ENCODE data around the gene APOC4.
"Not testable (repeated sequence)": the region's sequence is repeated elsewhere in the genome, so short reads cannot be mapped to it uniquely, and the experiment has no call there.

Gene APOC4, protein sequence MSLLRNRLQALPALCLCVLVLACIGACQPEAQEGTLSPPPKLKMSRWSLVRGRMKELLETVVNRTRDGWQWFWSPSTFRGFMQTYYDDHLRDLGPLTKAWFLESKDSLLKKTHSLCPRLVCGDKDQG

DNA sequence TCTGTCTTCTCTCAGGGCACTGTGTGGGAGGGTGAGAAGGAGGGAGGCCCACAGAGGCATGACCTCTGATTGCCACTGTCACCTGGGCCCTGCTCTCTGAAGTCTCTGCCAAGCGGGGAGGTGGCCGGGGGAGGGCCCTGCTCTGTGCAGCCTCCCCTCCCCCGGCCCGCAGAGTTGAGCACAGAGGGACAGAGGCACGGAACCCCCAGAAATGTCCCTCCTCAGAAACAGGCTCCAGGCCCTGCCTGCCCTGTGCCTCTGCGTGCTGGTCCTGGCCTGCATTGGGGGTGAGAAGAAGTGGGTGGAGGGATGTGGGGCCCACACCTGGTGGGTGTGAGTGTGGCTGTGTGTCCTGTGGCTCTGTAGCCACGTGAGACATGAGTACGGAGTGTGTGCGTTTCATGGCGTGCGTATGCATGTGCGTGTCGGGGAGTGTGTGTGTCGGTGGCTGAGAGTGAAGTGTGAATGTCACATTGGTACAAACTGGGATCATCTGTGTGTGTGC is at the start of gene APOC4:
TSS of gene APOC4 (plus strand) at position 171 of the 505 bp plus-strand sequence. CDS start at position 212, 41 bp downstream.
- DNase-seq = no peak

DNA sequence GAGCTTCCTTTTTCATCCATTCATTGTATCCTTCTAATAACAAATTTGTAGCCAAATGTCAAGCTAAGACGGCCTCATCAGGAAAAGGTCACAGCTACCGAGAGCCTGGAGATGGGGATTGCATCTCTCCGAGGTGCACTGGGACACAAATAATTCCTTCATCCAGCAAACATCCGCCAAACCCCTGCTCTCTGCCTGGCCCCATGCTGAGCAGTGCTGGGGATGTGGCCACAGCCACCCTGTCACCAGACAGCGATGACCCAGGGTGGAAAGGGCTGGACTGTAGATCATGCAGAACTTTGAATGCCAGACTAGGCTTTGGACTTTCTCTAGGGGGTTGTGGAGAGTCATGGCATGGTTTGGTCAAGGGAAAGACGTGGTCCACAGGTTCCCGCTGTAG is 49.1 kb upstream of the APOC4 start:
- no peak for DNase-seq

DNA sequence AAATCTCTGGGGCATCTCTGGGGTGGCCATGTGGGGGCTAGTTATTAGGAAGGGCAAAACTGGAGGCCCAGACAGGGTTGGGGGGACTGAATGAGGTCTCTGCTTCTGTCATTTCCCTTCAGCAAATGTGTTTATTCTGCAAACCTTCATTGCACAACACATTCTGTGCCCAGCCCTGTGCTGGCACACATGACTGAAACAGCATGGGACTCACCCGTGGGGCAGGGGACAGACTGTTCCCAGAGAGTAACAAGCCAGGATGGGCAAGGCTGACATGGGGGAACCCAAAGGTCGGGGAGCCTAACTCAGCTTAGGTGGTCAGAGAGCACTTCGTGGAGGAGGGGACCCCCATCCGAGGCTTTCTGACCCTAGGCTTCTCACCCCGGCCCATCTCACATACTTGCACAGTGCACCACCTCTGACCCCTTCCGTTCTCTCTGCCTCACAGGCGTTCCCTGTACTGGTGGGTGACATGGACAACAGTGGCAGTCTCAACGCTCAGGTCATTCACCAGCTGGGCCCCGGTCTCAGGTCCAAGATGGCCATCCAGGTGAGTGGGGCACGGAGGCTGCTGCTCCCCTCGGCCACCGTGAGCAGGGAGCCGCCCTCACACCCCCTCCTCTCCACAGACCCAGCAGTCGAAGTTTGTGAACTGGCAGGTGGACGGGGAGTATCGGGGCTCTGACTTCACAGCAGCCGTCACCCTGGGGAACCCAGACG is 48.5 kb upstream of the APOC4 start:
- no peak for DNase-seq

DNA sequence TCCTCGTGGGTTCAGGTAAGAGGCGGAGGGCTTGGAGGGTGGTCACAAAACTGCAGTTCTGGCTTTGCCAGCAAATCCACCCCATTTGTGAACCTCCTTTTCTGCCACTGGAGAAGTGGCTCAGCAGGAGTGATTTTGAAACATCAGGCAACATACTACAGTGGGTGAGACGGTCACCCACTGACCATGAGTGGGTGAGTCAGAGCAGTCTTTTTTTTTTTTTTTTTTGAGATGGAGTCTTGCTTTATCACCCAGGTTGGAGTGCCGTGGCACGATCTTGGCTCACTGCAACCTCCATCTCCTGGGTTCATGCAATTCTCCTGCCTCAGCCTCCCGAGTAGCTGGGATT is 48.0 kb upstream of the APOC4 start:
- no peak for DNase-seq

DNA sequence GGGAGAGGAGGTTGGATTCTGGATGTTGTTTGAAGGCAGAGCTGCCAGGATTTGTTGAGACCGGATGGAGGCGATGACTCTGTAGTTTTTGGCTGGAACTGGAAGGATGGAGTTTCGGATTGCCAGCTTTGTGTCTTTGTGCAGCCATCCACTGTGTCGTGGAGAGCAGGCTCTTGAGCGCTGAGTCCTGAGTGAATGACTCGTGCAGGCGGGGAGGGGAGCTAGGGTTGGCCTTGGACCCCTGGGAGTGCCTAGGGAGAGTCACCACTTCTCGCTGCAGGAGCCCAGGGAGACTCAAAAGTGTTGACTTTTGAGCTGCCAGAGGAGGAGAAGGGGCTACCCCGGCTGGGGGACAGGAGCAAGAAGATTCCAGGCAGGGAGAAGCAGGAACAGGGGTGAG is 47.1 kb upstream of the APOC4 start:
- no peak for DNase-seq

DNA sequence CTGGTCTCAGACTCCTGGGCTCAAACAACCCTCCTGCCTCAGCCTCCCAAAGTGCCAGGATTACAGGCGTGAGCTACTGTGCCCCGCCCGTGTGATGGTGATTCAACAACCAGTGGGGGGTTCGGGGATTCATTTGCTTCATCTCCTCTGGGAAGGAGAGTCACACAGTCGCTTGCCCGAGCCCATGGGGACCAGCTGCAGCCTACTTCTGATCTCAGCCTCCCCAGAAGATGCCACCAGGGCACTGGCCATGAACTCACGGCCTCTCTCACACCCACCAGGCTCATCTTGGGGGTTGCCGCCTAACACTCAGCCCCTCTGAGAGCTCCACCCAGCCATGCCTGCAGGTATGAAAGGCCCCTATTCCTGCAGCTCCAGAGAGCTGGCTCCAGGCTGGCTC is 44.2 kb upstream of the APOC4 start:
- no peak for DNase-seq

DNA sequence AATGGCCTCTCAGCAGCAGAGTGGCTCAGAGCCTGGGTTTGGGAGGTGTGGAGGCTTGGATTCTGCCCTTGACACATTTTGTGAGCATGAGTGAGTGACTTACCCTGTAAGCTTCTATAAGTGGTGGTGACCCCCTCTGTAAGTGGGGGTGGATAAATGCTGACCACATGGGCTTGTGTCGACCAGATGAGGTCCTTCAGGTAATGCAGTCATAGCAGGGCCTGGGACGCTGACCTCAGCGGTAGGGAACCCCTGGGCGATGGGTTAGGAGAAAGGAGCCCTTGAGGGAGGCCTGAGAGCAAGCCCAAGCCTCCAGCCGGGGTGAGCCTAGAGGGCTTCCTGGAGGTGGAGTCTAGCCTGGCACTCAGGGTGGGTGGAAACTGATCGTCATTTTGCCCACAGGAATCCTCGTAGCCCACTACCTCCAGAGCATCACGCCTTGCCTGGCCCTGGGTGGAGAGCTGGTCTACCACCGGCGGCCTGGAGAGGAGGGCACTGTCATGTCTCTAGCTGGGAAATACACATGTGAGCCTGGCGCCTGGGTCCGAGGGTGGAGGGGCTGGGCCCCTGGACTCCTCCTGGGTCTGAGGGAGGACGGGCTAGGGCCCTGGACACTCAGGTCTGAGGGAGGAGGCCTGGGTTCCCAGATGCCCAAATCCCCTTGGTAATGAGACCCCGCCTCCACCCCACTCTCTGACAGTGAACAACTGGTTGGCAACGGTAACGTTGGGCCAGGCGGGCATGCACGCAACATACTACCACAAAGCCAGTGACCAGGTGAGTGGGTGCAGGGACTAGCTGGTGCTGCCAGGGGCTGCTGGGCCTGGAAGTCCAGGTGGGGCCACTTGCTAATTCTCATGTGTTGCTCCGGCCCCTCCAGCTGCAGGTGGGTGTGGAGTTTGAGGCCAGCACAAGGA is 41.5 kb upstream of the APOC4 start:
- no peak for DNase-seq

DNA sequence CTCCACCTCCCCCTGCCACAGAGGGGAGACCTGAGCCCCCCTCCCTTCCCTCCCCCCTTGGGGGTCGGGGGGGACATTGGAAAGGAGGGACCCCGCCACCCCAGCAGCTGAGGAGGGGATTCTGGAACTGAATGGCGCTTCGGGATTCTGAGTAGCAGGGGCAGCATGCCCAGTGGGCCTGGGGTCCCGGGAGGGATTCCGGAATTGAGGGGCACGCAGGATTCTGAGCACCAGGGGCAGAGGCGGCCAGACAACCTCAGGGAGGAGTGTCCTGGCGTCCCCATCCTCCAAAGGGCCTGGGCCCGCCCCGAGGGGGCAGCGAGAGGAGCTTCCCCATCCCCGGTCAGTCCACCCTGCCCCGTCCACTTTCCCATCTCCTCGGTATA is 38.8 kb upstream of the APOC4 start:
- DNase-seq = no peak

DNA sequence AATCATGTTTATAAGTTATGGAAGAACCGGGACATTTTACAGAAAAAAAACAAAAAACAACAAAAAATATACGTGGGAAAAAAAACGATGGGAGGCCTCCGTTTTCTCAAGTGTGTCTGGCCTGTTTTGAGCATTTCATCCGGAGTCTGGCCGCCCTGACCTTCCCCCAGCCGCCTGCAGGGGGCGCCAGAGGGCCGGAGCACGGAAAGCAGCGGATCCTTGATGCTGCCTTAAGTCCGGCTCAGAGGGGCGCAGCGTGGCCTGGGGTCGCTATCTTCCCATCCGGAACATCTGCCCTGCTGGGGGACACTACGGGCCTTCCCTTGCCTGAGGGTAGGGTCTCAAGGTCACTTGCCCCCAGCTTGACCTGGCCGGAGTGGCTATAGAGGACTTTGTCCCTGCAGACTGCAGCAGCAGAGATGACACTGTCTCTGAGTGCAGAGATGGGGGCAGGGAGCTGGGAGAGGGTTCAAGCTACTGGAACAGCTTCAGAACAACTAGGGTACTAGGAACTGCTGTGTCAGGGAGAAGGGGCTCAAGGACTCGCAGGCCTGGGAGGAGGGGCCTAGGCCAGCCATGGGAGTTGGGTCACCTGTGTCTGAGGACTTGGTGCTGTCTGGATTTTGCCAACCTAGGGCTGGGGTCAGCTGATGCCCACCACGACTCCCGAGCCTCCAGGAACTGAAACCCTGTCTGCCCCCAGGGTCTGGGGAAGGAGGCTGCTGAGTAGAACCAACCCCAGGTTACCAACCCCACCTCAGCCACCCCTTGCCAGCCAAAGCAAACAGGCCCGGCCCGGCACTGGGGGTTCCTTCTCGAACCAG is 38.2 kb upstream of the APOC4 start:
- DNase-seq = peak; percentile 40

DNA sequence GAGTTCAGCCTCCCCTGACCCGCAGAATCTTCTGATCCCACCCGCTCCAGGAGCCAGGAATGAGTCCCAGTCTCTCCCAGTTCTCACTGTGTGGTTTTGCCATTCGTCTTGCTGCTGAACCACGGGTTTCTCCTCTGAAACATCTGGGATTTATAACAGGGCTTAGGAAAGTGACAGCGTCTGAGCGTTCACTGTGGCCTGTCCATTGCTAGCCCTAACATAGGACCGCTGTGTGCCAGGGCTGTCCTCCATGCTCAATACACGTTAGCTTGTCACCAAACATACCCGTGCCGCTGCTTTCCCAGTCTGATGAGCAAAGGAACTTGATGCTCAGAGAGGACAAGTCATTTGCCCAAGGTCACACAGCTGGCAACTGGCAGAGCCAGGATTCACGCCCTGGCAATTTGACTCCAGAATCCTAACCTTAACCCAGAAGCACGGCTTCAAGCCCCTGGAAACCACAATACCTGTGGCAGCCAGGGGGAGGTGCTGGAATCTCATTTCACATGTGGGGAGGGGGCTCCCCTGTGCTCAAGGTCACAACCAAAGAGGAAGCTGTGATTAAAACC is 37.5 kb upstream of the APOC4 start:
- DNase-seq = no peak

DNA sequence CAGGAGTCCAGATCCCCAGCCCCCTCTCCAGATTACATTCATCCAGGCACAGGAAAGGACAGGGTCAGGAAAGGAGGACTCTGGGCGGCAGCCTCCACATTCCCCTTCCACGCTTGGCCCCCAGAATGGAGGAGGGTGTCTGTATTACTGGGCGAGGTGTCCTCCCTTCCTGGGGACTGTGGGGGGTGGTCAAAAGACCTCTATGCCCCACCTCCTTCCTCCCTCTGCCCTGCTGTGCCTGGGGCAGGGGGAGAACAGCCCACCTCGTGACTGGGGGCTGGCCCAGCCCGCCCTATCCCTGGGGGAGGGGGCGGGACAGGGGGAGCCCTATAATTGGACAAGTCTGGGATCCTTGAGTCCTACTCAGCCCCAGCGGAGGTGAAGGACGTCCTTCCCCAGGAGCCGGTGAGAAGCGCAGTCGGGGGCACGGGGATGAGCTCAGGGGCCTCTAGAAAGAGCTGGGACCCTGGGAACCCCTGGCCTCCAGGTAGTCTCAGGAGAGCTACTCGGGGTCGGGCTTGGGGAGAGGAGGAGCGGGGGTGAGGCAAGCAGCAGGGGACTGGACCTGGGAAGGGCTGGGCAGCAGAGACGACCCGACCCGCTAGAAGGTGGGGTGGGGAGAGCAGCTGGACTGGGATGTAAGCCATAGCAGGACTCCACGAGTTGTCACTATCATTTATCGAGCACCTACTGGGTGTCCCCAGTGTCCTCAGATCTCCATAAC is 36.4 kb upstream of the APOC4 start, which contains the start of gene APOE:
TSS of gene APOE (plus strand) at position 360 of the 724 bp plus-strand sequence. CDS start 829 bp downstream, outside the sequence.
- DNase-seq = no peak

DNA sequence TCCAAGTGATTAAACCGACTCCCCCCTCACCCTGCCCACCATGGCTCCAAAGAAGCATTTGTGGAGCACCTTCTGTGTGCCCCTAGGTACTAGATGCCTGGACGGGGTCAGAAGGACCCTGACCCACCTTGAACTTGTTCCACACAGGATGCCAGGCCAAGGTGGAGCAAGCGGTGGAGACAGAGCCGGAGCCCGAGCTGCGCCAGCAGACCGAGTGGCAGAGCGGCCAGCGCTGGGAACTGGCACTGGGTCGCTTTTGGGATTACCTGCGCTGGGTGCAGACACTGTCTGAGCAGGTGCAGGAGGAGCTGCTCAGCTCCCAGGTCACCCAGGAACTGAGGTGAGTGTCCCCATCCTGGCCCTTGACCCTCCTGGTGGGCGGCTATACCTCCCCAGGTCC is 34.4 kb upstream of the APOC4 start:
- DNase-seq = no peak

DNA sequence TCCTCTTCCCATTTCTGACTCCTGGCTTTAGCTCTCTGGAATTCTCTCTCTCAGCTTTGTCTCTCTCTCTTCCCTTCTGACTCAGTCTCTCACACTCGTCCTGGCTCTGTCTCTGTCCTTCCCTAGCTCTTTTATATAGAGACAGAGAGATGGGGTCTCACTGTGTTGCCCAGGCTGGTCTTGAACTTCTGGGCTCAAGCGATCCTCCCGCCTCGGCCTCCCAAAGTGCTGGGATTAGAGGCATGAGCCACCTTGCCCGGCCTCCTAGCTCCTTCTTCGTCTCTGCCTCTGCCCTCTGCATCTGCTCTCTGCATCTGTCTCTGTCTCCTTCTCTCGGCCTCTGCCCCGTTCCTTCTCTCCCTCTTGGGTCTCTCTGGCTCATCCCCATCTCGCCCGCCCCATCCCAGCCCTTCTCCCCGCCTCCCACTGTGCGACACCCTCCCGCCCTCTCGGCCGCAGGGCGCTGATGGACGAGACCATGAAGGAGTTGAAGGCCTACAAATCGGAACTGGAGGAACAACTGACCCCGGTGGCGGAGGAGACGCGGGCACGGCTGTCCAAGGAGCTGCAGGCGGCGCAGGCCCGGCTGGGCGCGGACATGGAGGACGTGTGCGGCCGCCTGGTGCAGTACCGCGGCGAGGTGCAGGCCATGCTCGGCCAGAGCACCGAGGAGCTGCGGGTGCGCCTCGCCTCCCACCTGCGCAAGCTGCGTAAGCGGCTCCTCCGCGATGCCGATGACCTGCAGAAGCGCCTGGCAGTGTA is 33.8 kb upstream of the APOC4 start:
- DNase-seq = no peak

DNA sequence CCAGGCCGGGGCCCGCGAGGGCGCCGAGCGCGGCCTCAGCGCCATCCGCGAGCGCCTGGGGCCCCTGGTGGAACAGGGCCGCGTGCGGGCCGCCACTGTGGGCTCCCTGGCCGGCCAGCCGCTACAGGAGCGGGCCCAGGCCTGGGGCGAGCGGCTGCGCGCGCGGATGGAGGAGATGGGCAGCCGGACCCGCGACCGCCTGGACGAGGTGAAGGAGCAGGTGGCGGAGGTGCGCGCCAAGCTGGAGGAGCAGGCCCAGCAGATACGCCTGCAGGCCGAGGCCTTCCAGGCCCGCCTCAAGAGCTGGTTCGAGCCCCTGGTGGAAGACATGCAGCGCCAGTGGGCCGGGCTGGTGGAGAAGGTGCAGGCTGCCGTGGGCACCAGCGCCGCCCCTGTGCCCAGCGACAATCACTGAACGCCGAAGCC is 33.2 kb upstream of the APOC4 start:
- no peak for DNase-seq

DNA sequence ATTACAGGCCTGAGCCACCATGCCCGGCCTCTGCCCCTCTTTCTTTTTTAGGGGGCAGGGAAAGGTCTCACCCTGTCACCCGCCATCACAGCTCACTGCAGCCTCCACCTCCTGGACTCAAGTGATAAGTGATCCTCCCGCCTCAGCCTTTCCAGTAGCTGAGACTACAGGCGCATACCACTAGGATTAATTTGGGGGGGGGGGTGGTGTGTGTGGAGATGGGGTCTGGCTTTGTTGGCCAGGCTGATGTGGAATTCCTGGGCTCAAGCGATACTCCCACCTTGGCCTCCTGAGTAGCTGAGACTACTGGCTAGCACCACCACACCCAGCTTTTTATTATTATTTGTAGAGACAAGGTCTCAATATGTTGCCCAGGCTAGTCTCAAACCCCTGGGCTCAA is 32.3 kb upstream of the APOC4 start:
- no peak for DNase-seq

DNA sequence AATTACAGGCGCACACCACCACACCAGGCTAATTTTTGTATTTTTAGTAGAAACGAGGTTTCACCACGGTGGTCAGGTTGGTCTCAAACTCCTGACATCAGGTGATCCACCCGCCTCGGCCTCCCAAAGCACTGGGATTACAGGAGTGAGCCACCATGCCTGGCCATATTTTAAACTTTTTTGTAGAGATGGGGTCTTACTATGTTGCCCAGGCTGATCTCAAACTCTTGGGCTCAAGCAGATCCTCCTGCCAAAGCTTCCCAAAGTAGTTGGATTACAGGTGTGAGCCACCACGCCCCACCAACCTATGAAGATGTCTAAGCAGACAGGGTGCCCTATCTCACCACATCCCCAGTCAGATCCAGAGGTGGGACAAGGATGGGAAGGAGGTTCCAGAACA is 30.1 kb upstream of the APOC4 start:
- DNase-seq = not testable (repeated sequence)

DNA sequence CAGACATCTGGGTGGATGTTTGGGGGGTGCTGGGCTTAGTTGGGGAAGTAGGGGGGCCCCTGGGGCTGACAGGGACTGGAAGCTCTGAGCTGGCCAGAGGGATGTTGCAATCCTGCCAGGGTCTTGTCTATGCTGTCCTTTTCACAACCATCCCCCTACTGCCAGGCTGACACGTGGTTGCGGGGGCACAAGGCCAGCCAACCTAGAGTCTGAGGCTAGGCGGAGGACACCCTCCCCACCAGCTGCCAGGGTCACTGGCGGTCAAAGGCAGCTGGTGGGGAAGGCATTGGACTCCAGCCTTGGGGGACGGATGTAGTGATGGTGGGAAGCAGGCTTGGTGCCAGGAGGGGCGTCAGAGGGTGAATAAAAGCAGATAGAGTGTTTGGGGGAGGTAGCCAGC is 29.2 kb upstream of the APOC4 start:
- no peak for DNase-seq

DNA sequence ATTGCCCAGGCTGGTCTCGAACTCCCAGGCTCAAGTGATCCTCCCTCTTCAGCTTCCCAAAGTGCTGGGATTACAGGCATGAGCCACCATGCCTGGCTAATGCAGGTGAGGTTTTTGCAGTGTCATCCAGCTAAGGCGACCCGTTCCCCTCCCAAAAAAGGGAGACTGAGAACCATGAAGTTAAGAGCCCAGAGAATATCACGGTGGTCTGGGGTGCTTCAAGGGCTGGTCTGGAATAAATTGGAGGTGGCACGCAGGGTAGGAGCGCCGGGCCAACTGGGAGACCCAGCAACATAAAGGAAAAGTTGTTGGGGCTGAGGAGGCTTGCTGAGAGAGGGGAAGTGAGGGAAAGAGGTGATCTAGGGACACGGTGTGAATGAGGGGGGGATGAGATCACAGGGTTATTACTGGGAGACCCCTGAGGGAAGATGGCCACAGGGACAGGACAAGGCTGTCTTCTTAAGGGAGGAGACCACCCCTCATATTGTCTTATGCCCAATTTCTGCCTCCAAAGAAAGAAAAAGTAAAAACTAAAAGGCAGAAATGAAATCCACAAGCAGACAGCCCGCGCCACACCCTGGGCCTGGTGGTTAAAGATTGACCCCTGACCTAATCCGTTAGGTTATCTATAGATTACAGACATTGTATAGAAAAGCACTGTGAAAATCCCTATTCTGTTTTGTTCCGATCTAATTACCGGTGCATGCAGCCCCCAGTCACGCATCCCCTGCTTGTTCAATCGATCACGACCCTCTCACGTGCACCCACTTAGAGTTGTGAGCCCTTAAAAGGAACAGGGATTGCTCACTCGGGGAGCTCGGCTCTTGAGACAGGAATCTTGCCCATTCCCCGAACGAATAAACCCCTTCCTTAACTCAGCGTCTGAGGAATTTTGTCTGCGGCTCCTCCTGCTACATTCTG is 28.3 kb upstream of the APOC4 start:
- not testable (repeated sequence) for DNase-seq

DNA sequence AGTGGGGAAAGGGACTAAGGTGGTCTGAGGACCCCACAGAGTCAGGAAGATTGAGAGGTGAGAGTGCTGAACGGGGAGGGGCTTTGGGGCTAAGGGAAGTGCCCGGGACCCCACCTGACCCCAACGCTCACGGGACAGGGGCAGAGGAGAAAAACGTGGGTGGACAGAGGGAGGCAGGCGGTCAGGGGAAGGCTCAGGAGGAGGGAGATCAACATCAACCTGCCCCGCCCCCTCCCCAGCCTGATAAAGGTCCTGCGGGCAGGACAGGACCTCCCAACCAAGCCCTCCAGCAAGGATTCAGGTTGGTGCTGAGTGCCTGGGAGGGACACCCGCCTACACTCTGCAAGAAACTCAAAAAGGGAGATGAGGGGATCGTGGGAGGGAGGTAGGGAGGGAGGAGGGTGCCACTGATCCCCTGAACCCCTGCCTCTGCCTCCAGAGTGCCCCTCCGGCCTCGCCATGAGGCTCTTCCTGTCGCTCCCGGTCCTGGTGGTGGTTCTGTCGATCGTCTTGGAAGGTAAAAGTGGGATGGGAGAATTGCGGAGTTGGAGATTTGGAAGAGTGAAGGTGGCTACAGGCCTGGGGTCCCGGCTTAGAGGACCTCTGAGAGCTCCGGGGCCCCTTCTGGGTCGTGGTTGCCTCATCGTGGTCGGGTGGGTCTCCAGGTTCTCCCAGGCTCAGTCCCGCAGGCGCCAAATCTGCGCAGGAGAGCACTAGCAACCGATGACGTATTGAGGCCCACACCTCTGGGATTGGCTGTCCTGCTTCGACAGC is 27.4 kb upstream of the APOC4 start, which contains the start of gene APOC1:
TSS of gene APOC1 (plus strand) at position 176 of the 774 bp plus-strand sequence. CDS start at position 460, 284 bp downstream.
- DNase-seq = peak; percentile 81

All from fibroblast of skin of right quadriceps (primary cell).